GM18858 (cell line): Measurements from ENCODE around the gene NPHP4.

Source experiments
- ATAC-seq: cut with Tn5 transposase; IDR thresholded peaks from one replicate; pipeline ENCODE4 v1.9.1; 2021; ENCODE audit not compliant: unreplicated experiment

Gene NPHP4

DNA sequence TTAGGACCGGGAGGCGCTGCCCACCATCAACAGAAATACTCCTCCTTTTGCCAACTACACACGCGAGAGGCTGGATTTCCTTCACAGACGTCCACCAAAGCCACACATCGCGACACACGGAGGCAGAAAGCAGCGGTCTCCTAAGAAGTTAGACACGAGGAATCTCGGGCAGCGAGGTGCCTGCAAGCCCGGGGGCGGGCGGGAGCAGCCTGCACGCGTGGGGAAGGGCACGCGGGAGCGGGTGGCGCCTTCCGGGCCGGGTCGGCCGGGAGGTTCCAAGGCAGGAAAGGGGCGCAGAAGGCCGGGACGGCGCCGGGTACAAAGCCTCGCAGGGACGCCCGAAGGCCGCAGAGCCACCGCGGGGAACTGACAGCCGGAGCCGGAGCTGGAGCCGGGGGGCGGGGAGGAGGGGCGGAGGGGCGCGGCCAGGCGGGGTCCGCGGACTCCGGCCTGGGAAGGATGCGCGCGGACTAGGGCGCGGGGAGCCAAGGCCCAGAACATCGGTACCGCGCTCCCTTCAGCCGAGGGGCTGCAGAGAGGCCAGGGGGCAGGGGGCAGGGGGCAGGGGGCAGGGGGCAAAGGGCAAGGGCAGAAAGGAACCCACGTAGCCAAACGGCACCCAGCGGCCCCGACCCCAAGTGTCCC lies 722 bp downstream of the NPHP4 start:
- no peak for ATAC-seq

DNA sequence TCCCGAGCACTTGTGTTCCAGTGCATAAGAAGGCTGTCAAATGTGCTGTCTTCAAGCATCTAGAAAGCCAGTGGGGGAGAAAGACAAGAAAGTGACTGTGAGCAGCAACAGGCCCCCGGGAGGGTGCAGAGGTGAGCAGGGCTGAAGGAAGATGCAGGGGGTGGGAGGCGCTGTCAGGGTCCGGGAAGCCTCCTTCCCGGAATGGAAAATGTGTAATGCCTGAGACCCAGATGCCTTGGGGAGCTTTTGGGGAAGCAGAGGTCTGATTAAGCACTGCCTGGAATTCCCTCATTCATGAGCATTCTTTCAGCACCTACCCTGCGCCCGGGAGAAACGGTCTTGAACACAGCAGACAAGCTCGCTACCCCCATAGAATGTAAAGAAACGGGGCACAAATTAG lies 1.3 kb downstream of the NPHP4 start:
- no peak for ATAC-seq

DNA sequence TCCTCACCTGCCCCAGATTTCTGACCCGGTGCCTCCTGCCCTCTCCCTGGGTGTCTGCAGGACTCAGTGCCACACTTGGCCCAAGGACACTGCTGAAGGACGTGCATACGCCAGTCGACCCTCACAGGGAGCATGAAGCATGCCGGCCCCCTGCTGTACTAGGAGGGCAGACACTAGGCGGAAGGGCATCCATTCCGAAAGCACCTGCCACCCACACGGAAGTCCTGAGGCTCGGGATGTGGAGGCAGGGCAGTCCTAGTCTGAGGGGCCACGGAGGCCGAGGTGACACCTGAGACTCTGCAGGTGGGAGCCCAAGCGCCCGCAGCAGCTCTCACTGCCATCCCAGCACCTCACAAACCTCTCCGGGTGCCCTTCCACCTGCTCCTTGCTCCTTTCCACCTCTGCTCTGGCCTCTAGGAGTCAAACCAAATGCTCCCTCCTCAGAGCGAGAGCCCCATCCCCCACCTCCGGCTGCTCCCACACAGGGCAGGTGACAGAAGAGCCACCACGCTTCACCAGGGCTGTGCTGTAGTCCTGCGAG lies 2.4 kb downstream of the NPHP4 start:
- no peak for ATAC-seq

DNA sequence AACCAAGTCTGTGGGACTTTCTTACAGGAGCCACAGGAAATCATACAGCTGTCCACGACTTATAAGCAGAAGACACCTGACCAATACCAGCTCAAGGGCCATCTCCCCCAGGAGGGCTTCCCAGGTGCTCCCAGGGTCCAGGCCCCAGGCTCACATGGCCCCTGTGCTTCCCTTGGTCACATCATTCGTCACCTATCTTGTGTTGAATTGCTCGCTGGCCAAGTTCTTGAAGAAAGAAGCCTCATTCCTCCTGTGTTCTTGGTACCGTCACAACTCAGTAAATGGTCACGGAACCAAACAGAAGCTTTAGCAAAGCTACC lies 3.0 kb downstream of the NPHP4 start:
- ATAC-seq = no peak

DNA sequence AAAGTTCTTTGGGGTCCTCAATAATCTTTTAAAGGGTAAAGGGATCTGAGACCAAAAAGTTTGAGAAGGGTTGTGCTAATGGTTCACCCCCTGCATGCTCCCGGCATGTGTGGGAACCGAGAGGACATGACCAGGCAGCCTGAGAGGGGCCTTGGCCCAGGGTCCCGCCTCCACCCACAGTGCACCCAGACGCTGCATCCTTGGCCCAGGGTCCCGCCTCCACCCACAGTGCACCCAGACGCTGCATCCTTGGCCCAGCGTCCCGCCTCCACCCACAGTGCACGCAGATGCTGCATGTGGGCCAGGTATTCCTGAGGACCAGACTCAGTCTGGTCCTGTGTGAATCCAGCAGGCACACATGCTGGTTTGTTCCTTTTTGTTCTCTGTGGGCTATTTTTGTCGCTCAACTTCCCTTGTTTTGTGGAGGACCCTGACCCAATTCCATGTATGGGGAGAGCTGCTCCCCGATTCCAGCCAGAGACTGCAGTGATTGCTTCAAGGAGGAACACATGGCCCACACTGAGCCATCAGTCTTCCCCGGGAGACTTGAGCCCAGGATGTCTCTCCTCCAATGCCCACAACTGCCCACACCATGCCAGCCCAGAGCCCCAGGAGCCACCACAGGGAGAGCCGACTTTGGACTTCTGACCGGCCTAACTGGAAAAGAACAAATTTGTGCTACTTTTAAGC lies 3.5 kb downstream of the NPHP4 start:
- no peak for ATAC-seq

DNA sequence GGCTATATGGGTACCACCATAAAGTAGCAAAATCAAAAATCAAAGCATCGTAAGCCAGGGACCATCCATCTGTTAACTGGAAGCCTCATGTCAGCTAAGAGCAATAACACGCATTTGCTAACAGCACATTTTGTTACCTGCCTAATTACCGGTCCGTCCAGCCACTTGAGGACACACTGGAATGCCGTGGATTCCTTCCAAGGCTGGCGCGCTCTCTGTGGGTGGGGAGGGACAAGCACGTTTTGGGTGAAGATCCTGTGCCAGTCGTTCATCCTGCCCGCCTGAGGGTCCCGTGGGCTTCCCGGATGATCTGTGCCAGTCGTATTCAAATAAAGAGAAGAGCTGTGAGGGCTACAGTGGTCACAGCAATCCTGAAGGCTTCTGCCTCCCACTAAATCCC lies 6.2 kb downstream of the NPHP4 start:
- ATAC-seq = no peak

DNA sequence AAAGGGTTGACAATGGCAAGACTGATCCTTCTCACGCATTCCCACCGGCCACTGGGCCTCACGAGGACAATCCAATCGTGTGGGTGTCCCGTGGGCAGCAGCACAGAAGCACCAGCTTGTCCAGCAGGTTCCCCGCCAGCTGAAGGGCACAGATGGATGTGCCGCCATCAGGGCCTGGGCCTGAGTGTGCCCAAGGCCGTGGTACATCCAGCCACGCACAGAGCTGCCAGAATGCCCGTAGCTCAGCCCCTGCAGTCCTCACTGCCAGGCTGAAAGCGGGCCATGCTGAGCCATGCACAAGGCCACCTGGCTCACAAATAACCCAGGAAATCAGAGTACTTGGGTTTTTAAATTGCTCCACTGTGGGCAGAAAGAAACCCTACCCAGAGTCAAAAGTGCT lies 7.0 kb downstream of the NPHP4 start:
- ATAC-seq = no peak

DNA sequence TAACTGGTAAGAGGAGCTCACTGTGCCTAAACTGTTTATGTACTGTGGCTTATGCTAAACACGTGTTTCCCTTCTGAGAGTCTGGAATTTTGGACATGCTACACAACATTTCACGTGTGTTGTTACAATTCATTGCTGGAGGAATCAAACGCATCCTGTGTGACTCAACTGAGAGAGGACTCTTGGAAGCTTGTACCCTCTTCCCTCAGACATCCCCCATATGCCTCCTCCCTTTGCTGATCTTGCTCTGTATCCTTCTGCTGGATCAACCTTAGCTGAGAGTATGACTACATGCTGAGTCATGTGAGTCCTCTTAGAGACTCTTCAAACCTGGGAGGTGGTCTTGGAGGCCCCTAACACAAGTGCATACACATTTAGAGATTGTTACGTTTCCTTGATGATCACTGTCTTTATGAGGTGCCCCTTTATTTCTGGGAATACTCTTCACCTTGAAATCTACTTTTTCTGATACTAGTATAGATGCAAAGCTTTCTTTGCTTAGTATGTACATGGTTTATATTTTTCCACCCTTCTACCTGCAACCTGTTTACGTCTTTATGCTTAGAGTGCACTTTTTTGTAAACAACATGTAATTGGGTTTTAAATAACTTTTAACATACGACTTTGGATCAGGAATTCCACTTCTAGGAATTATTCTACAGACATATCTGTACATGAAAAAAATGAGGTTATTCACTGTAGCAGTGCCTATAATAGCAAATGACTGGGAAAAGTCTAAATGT lies 8.7 kb downstream of the NPHP4 start:
- no peak for ATAC-seq

DNA sequence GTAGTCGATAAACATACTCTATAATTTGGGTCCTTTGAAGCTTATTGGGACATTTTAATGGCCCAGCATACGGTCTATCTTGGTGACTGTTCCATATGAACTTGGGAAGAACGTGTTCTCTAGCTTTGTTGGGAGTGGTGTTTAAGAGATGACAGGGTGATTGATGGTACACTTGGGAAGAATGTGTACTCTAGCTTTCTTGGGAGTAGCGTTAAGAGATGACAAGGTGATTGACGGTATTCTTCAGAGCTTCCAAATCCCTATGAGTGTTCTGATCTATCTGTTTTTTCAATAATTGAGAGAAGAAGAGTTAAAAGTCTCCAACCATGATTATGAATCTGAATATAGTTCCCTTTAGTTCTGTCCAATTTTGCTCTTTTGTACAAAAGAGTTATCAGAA lies 9.4 kb downstream of the NPHP4 start:
- no peak for ATAC-seq

DNA sequence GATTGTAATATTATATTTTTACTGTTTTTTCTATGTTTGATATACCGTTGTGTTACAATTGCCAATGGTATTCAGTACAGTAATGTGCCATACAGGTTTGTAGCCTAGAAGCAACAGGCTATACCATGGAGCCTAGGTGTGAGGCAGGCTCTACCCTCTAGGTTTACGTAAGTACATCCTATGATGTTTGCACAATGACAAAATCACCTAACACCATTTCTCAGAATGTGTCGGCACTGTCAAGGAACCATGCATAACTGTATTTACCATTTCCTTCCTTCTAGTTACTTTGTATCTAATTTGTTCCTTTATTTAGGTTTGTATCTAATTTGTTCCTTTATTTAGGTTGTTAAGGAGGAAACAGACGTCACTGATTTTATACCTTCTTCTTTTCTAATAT lies 9.9 kb downstream of the NPHP4 start:
- ATAC-seq = no peak

DNA sequence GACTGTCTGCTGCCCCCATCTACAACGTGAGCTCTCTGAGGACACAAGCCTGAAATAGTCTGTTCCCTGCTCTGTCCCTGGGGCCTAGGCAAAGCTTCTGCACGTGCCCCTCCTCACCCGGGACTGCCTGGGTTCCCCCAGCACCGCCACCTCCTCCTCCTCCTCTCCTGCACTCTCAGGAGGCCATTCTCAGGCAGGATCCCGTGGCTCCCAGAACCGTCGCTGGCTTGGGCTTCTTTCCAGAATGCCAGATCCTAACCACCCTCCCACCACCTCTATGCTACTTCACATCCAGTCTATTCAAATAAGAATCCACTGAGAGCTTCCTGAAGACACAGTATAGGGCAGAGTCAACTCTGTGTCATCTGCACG lies 11.2 kb downstream of the NPHP4 start:
- ATAC-seq = no peak

DNA sequence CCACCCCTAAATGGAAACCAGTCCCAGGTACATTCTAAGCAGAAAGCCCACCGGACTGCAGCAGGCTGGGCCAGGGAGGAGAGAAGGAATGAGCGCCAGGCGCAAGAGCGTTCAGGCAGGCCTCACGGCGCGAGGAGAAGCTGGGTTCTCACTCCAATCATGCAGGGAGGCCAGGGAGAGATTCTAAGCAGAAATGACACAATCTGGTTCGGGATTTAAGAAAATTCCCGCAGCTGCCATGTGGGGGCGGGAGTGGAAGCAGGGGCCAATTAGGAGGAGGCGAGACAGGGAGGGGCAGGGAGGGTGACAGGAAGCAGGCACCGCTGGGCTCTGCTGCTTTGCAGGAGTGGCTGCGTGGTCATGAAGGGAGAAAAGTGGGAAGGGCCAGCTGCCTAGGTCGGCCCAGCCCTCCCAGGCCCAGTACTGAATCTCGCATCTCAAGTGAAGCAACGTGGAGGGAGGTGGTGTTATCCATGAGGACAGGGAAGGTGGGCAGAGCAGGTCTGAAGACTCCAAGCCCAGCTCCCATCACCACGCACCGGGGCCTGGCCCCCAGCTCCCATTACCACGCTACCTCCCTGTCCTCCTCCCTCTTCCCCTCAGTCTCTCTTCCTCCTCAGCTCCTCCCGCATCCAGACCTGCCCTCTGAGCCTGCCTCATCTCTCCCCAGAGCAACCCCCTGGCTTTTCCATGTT lies 11.8 kb downstream of the NPHP4 start:
- ATAC-seq = no peak

DNA sequence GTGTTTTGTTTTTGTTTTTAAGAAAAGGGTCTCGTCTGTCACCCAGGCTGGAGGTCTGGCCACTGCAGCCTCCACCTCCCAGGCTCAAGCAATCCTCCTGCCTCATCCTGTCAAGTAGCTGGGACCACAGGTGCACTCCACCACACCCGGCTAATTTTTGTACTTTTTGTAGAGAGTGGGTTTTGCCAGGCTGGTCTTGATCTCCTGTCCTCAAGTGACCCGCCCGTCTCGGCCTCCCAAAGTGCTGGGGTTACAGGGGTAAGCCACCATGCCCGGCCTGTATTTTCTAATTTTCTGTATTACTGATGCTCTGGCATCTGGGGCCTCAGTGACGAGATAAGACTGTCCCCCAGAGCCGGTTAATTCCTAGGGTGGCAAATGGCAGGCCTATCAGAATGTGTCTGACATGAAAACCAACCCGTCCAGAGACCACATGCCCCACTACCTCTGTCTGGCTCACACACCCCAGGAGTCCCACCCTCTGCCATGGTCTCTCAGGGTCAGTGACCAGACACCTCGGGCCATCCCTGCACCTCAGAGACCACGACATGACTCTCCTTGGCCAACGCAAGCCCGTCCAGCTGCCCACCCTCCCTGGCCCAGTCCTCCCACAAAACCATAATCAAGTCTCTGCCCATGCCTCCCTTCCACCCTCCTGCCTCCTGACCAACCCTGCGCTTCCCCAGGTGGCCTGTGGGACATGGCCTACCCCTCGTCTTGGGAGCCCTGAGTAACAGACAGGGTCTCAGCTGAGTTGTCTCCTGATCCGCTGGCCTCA lies 12.5 kb downstream of the NPHP4 start:
- no peak for ATAC-seq

DNA sequence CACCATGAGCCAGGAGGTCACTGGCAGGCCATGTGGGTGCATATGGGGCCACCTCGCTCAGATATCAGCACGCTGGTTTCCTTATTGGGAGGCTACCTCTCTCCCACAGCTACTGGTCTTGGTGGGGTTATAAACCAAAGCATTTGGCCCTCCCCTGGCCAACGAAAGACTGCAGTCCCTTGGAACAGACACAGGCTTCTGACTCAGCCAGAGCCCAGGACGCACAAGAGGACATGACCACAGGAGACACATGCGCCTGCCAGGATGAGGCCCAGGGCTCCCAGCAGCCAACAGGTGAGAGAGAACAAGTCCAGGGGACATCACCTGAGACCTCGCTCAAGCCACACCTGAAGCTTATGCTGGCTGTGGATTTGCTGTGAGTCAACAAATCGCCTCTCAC lies 13.8 kb downstream of the NPHP4 start:
- no peak for ATAC-seq

DNA sequence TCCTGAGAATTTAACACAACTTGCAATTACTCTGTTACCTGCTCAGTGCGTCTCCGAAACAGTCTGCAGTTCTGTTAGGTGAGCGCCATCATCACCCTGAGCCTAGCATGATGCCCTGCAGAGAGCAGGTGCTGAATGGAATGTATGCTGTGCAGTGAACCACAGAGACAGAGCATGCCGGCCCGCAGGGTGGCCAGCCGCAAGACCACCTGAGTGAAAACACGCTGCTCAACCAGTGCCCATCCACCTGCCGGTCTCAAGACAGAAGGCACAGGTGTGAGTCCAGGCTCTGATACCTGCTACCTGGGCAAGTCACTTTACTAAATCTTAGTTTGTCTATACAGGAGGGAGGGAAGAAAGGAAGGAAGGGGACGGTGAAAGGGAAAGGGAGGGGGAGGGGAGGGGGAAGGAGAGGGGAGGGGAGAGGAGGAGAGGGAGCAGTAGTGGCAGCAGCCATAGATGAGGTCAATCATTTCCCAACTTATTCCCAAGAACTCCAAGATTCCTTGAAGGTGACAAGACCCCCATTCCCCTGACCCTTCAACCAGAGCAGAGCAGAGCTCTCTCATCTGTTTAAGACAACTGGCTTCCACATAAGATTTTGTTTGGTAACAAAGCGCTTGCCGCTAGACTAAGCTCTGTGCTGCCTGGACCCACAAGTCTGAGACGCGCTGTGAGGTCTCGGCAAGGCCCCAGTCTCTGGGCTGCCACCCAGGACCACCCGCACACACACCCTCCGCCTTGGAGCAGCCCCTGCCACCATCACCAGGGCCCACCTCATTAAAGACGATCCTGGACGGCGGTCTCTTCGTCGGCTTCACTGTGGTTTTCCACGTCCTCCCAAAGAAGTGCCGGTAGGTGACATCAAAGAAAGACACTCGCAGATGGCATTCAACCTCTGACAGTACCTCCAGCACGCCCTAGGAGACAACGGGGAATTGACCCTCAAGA lies 14.5 kb downstream of the NPHP4 start:
- no peak for ATAC-seq

DNA sequence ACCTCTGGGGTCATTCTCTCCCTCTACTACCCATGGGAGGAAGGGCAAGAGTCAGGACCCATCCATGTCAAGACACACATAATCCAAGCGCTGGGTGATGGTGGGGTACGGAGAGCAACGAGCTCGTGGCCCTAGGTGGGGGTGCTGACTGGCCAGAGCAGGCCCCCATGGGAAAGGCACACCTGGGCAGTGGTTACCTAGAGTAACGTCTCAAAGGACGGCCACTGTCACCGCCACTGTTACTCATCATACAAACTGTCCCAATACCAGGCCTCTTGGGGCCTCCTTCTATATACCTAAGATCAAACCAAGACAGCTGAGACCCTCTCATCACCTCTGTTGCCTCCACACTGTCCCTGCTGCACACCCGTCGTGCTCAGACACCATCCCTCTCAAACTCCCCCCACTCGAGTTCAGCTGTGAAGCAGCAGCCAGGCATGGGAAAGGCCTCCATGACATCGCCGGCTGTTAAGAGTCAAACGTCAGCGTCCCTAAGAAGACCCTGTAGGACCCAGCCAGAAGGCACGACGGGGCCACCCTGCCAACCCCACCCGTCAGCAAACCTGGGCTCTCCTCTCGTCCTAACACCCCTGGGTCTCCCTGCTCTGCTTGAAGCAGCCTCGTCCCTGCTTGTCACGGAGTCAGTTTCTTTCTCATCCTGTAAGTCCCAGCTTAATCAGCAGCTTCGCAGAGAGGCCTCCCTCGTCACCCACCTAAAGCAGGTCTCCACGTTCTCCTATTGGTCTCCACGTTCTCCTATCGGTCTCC lies 15.3 kb downstream of the NPHP4 start:
- no peak for ATAC-seq

DNA sequence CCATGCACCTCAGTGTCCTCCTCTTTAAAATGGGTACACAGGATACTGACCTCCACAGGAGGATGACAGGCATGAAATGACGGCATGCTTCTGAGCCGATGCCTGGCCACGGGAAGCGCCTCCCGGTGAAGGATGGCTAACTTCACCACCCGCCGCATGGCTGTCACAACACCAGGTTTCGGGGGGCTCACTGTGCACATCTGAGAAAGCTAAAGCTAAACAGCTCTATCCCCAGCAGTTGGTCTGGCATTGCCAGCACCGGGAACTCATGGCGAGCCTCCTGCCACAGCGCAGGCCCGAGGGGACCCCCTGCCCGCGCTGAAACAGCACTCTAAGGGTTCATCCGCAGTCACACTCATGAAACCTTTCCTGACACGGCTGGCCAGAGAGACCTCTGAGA lies 16.0 kb downstream of the NPHP4 start:
- no peak for ATAC-seq

DNA sequence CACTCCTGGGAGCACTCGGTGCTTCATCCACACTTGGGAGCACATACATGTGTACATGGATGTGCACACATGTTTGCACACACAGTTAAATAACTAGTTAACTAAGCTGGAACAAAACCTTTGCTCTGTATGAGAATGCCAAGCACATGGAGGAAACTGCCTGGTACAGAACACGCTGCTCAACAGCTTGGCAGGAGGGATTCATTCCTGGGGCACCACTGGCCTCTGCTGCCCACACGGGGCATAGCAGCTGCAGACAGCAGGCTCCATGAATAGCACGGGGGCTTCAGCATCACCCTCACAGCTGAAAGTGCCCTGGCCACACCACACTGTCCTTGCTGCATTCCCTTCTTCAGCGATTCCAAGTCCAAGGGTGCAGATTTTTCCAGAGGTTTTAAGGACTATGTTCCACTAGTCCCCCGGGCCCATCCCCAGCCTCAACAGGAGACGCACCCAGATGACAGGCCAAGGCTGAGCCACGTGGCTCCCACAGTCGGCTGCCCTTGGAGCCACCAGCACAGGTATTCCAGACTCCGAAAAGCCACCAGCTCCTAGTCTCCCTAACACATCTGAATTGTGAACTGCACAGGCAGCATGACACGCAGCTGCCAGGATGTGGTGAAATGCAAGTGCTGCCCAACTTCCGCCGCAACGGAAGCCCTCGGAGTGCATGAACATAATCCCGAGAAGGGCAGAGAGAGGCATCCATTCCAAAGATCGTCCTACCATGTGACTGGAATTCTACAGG lies 16.9 kb downstream of the NPHP4 start:
- ATAC-seq = no peak
